SK-N-SH (cell line): ENCODE results near the gene NSDHL. TPM values are rescaled to one million over a fixed set of nuclear protein-coding genes. Genes with fewer than 3 reads are reported as not detected.

ENCODE experiments used
- CTCF ChIA-PET: fragments of 300-600, 350-600 bp; formaldehyde crosslinking; extraction: SDS; loops from one replicate; lab custom pipeline; 2021; lab: Yijun Ruan, JAX
- POLR2A ChIA-PET: fragments of 350-600 bp; sonication (Branson Sonifier 250); formaldehyde crosslinking; extraction: SDS; loops from one replicate; lab custom pipeline; 2020; ENCODE audit warnings: antibody characterized with exemption, inconsistent platforms; lab: Yijun Ruan, JAX
- DNase-seq: peaks from one replicate; pipeline ENCODE4 v3.0.0; 2012
- H2AFZ ChIP-seq: fragments of 200-600 bp; sonication (generic); 2 replicates; pipeline ENCODE4 v1.8.1; 2016; ENCODE audit warnings: antibody characterized with exemption, mild to moderate bottlenecking, low read depth
- H3F3A ChIP-seq: fragments of 200-600 bp; sonication (generic); replicated peaks from 2 replicates; pipeline ENCODE3; 2016; ENCODE audit warnings: antibody characterized with exemption, mild to moderate bottlenecking; ENCODE audit not compliant: insufficient read depth
- H3K27ac ChIP-seq, 2 experiments: fragments of 200-500 bp in 1 of 2; fragments of 200-600 bp in 1 of 2; sonication (Bioruptor generic) in 1 of 2; sonication (generic), shearing (Covaris generic) in 1 of 2; 2 replicates each; pipeline versions ENCODE4 v1.5.1 to v1.6.1; 2014 to 2016; ENCODE audit warnings: low read depth in 2 of 2, inconsistent platforms in 1 of 2, low read length in 1 of 2, mild to moderate bottlenecking in 1 of 2, mixed read lengths in 1 of 2
- H3K27me3 ChIP-seq: fragments of 200-600 bp; sonication (generic), shearing (Covaris generic); 2 replicates; pipeline ENCODE4 v1.6.1; 2016; ENCODE audit warnings: mixed run types; ENCODE audit not compliant: insufficient read depth
- H3K36me3 ChIP-seq, 2 experiments: fragments of 200-500 bp in 1 of 2; fragments of 200-600 bp in 1 of 2; sonication (Bioruptor generic) in 1 of 2; sonication (generic) in 1 of 2; replicated peaks in 1 of 2; 2 replicates each; pipeline versions ENCODE3 to v1.5.1; 2014 to 2016; ENCODE audit warnings: low read length in 1 of 2, mild to moderate bottlenecking in 1 of 2; ENCODE audit not compliant: insufficient read depth in 2 of 2, control insufficient read depth in 1 of 2
- H3K4me1 ChIP-seq, 2 experiments: fragments of 200-500 bp in 1 of 2; fragments of 200-600 bp in 1 of 2; sonication (Bioruptor generic) in 1 of 2; sonication (generic), shearing (Covaris generic) in 1 of 2; 2 replicates each; pipeline versions ENCODE4 v1.5.1 to v1.6.1; 2014 to 2016; ENCODE audit warnings: low read depth in 1 of 2, low read length in 1 of 2, mixed run types in 1 of 2; ENCODE audit not compliant: insufficient read depth in 2 of 2, control insufficient read depth in 1 of 2
- H3K4me2 ChIP-seq: fragments of 200-600 bp; sonication (generic), shearing (Covaris generic); 2 replicates; pipeline ENCODE4 v1.6.1; 2017; ENCODE audit warnings: mixed run types
- H3K4me3 ChIP-seq, 2 experiments: fragments of 200-500 bp in 1 of 2; fragments of 200-600 bp in 1 of 2; sonication (Bioruptor generic) in 1 of 2; sonication (generic), shearing (Covaris generic) in 1 of 2; 2 replicates each; pipeline versions ENCODE4 v1.5.1 to v1.8.1; 2014 to 2016; ENCODE audit warnings: low read depth in 2 of 2, inconsistent platforms in 1 of 2, low read length in 1 of 2, mild to moderate bottlenecking in 1 of 2, mixed read lengths in 1 of 2, moderate library complexity in 1 of 2
- H3K79me2 ChIP-seq: fragments of 200-600 bp; sonication (generic); 2 replicates; pipeline ENCODE4 v1.8.1; 2017; ENCODE audit warnings: mild to moderate bottlenecking; ENCODE audit not compliant: insufficient read depth
- H3K9ac ChIP-seq: fragments of 200-600 bp; sonication (generic); 2 replicates; pipeline ENCODE4 v1.6.1; 2017; ENCODE audit warnings: mixed run types
- H3K9me2 ChIP-seq: fragments of 200-600 bp; sonication (generic); 2 replicates; pipeline ENCODE4 v1.6.1; 2017; ENCODE audit warnings: mixed run types
- H3K9me3 ChIP-seq: fragments of 200-600 bp; sonication (generic); 2 replicates; pipeline ENCODE4 v1.6.1; 2017; ENCODE audit warnings: mixed run types, mild to moderate bottlenecking, moderate library complexity
- H4K20me1 ChIP-seq: fragments of 200-600 bp; sonication (generic); 2 replicates; pipeline ENCODE4 v1.6.1; 2017; ENCODE audit warnings: mild to moderate bottlenecking, mixed run types; ENCODE audit not compliant: insufficient read depth
- CHD2 ChIP-seq: fragments of 150-350 bp; IDR thresholded peaks from 2 replicates; pipeline ENCODE4 v1.6.1; 2018; ENCODE audit warnings: low read length; ENCODE audit not compliant: partially characterized antibody
- ELF1 ChIP-seq: IDR thresholded peaks from 2 replicates; pipeline ENCODE4 v1.4.0; 2012
- EZH2phosphoT487 ChIP-seq: fragments of 200-600 bp; sonication (generic); IDR thresholded peaks from 2 replicates; pipeline ENCODE4 v1.6.1; 2017; ENCODE audit warnings: low read depth, mixed run types, mild to moderate bottlenecking, antibody characterized with exemption, moderate library complexity, borderline replicate concordance
- FOSL2 ChIP-seq: IDR thresholded peaks from 2 replicates; pipeline ENCODE4 v1.4.0; 2012; ENCODE audit warnings: low read depth, mild to moderate bottlenecking, moderate library complexity, borderline replicate concordance
- FOXJ3 ChIP-seq: sonication (generic); formaldehyde crosslinking; IDR thresholded peaks from 2 replicates; pipeline ENCODE4 v1.5.1; 2020; ENCODE audit warnings: mild to moderate bottlenecking, missing genetic modification reagents
- FOXM1 ChIP-seq: IDR thresholded peaks from 2 replicates; pipeline ENCODE4 v1.4.0; 2012; ENCODE audit warnings: low read depth, mild to moderate bottlenecking
- GABPA ChIP-seq: IDR thresholded peaks from 2 replicates; pipeline ENCODE4 v1.4.0; 2012; ENCODE audit warnings: low read depth, mild to moderate bottlenecking
- GATA2 ChIP-seq: sonication (generic); formaldehyde crosslinking; IDR thresholded peaks from 2 replicates; pipeline ENCODE4 v1.5.0; 2020; ENCODE audit warnings: mild to moderate bottlenecking, missing genetic modification reagents
- NFIC ChIP-seq: IDR thresholded peaks from 2 replicates; pipeline ENCODE4 v1.4.0; 2012; ENCODE audit warnings: borderline replicate concordance
- NRF1 ChIP-seq: IDR thresholded peaks from 2 replicates; pipeline ENCODE4 v1.6.1; 2012; ENCODE audit warnings: low read depth, mild to moderate bottlenecking, low read length
- RCOR1 ChIP-seq: fragments of 150-350 bp; IDR thresholded peaks from 2 replicates; pipeline ENCODE4 v1.6.1; 2017; ENCODE audit warnings: antibody characterized with exemption, low read length
- RXRA ChIP-seq: IDR thresholded peaks from 2 replicates; pipeline ENCODE4 v1.4.0; 2012; ENCODE audit warnings: low read depth, mild to moderate bottlenecking, borderline replicate concordance
- SIN3A ChIP-seq: IDR thresholded peaks from 2 replicates; pipeline ENCODE4 v1.6.1; 2012; ENCODE audit warnings: low read depth, mild to moderate bottlenecking, low read length, moderate library complexity, borderline replicate concordance
- TAF1 ChIP-seq: IDR thresholded peaks from 2 replicates; pipeline ENCODE4 v1.6.1; 2012; ENCODE audit warnings: low read depth, mild to moderate bottlenecking, low read length, moderate library complexity, borderline replicate concordance
- TCF12 ChIP-seq: IDR thresholded peaks from 2 replicates; pipeline ENCODE4 v1.4.0; 2012
- TEAD4 ChIP-seq: IDR thresholded peaks from 2 replicates; pipeline ENCODE4 v1.4.0; 2012; ENCODE audit warnings: mild to moderate bottlenecking, borderline replicate concordance; ENCODE audit not compliant: insufficient read depth
- YY1 ChIP-seq: IDR thresholded peaks from 2 replicates; pipeline ENCODE4 v1.4.0; 2012; ENCODE audit warnings: low read depth, mild to moderate bottlenecking
- ZBTB33 ChIP-seq: IDR thresholded peaks from 2 replicates; pipeline ENCODE4 v1.4.0; 2012; ENCODE audit warnings: low read depth, borderline replicate concordance
- WGBS: methylation state at CpG from one replicate; pipeline ENCODE4 v1.1.6; 2017; ENCODE audit warnings: low lambda C conversion rate; 5-methylcytosine and 5-hydroxymethylcytosine counted together
- polyA plus RNA-seq, 3 experiments: library from polyadenylated mRNA; depleted of rRNA; stranded (reverse); fragments of >200 nt; gene quantifications; 2 replicates each; pipeline ENCODE4 v1.2.3, GENCODE V29; 2012
- TF ChIP-seq, protein P1 (sequence below): IDR thresholded peaks from 2 replicates; pipeline ENCODE4; 2012
- TF ChIP-seq, protein P2 (sequence below): fragments of 150-350 bp; IDR thresholded peaks from 2 replicates; pipeline ENCODE4 v1.6.1; 2016; ENCODE audit warnings: mild to moderate bottlenecking, low read depth, low read length
- TF ChIP-seq, protein P3 (sequence below): fragments of 200-600 bp; sonication (generic); IDR thresholded peaks from 2 replicates; pipeline ENCODE4 v1.6.1; 2017; ENCODE audit warnings: antibody characterized with exemption, mild to moderate bottlenecking, moderate library complexity
- TF ChIP-seq, protein P4 (sequence below): IDR thresholded peaks from 2 replicates; pipeline ENCODE4 v1.4.0; 2012; ENCODE audit warnings: low read depth, borderline replicate concordance

NSDHL gene
- 24.8 and 26.3 TPM in 2 replicates for polyA plus RNA-seq (2012; rRNA removed)
- polyA plus RNA-seq (2012; cell fraction: cytosol; rRNA removed): 23.8 and 25.4 TPM in 2 replicates
- polyA plus RNA-seq (2012; cell fraction: nucleus; rRNA removed): 19.9 and 21.8 TPM in 2 replicates

GRCh38 chrX:152830312-152831305, at the start of gene NSDHL, which contains the start of gene CETN2:
Gene NSDHL (plus strand): TSS chrX:152831063. CDS start chrX:152846325, 15,262 bp downstream.
Gene CETN2 (minus strand): TSS chrX:152830757. CDS start chrX:152830710, 47 bp downstream.
- CTCF ChIA-PET: interaction anchor here (1.5 to 2.4 kb wide), 7 partner anchors 10 to 198 kb away, joined by 4 to 13 read pairs (median 6); no protein-coding TSS in a partner anchor
- Histone ChIP-seq H4K20me1 (no peaks in the 10 kb centered on the region), H3K9ac (peak within 1 kb of the TSS; percentile 95), H3K36me3 (peaks cover 30 to 44% of the 10 kb centered on the region in 2 experiments), H3K4me2 (peak within 1 kb of the TSS; percentile 99), H3K27ac (peak within 1 kb of the TSS; percentile 36 to 62; a peak in 3 of 4 replicates), H3K27me3 (no peaks in the 10 kb centered on the region), H3K4me3 (peak within 1 kb of the TSS; percentile 65 to 94), H3K9me2 (no peaks in the 10 kb centered on the region), H3K79me2 (peaks cover 50% of the 10 kb centered on the region), H3K9me3 (no peaks in the 10 kb centered on the region), H3F3A (no peaks in the 10 kb centered on the region), H3K4me1 (peaks cover 0 to 19% of the 10 kb centered on the region in 2 experiments; a peak in 2 of 4 replicates), H2AFZ (peak within 1 kb of the TSS; percentile 84)
- WGBS: under 1% methylated on average over 30 of the region's 71 CpGs
- POLR2A ChIA-PET: interaction anchor here (1.6 kb wide), 1 partner anchor 13 kb away, joined by 3 read pairs; no protein-coding TSS in a partner anchor
- peak; percentile 99 for DNase-seq
- TF ChIP-seq NRF1 (peak; percentile 55), RXRA (no peak), YY1 (no peak), RCOR1 (0 out of 2 replicates have a peak, but pooled peaks have one; percentile 4), GATA2 (no peak), ZBTB33 (peak; percentile 95), GABPA (no peak), FOXJ3 (CRISPR knock-in tag) (no peak), EZH2phosphoT487 (no peak), TCF12 (no peak), FOXM1 (no peak), FOSL2 (no peak), CHD2 (peak; percentile 98), TAF1 (peak; percentile 52; the same call in 1 of the 2 replicates), SIN3A (peak; percentile 37; the same call in 1 of the 2 replicates), NFIC (no peak), TEAD4 (no peak), ELF1 (peak; percentile 17; the same call in 1 of the 2 replicates)
- TF ChIP-seq, protein P1, sequence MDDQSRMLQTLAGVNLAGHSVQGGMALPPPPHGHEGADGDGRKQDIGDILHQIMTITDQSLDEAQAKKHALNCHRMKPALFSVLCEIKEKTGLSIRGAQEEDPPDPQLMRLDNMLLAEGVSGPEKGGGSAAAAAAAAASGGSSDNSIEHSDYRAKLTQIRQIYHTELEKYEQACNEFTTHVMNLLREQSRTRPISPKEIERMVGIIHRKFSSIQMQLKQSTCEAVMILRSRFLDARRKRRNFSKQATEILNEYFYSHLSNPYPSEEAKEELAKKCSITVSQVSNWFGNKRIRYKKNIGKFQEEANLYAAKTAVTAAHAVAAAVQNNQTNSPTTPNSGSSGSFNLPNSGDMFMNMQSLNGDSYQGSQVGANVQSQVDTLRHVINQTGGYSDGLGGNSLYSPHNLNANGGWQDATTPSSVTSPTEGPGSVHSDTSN: no peak
- TF ChIP-seq, protein P2, sequence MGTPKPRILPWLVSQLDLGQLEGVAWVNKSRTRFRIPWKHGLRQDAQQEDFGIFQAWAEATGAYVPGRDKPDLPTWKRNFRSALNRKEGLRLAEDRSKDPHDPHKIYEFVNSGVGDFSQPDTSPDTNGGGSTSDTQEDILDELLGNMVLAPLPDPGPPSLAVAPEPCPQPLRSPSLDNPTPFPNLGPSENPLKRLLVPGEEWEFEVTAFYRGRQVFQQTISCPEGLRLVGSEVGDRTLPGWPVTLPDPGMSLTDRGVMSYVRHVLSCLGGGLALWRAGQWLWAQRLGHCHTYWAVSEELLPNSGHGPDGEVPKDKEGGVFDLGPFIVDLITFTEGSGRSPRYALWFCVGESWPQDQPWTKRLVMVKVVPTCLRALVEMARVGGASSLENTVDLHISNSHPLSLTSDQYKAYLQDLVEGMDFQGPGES: peak; percentile 71
- TF ChIP-seq, protein P3, sequence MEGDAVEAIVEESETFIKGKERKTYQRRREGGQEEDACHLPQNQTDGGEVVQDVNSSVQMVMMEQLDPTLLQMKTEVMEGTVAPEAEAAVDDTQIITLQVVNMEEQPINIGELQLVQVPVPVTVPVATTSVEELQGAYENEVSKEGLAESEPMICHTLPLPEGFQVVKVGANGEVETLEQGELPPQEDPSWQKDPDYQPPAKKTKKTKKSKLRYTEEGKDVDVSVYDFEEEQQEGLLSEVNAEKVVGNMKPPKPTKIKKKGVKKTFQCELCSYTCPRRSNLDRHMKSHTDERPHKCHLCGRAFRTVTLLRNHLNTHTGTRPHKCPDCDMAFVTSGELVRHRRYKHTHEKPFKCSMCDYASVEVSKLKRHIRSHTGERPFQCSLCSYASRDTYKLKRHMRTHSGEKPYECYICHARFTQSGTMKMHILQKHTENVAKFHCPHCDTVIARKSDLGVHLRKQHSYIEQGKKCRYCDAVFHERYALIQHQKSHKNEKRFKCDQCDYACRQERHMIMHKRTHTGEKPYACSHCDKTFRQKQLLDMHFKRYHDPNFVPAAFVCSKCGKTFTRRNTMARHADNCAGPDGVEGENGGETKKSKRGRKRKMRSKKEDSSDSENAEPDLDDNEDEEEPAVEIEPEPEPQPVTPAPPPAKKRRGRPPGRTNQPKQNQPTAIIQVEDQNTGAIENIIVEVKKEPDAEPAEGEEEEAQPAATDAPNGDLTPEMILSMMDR: no peak
- TF ChIP-seq, protein P4, sequence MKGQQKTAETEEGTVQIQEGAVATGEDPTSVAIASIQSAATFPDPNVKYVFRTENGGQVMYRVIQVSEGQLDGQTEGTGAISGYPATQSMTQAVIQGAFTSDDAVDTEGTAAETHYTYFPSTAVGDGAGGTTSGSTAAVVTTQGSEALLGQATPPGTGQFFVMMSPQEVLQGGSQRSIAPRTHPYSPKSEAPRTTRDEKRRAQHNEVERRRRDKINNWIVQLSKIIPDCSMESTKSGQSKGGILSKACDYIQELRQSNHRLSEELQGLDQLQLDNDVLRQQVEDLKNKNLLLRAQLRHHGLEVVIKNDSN: 0 out of 2 replicates have a peak, but pooled peaks have one; percentile 24
